ENCODE measurements around the gene SLC4A8.

DNA sequence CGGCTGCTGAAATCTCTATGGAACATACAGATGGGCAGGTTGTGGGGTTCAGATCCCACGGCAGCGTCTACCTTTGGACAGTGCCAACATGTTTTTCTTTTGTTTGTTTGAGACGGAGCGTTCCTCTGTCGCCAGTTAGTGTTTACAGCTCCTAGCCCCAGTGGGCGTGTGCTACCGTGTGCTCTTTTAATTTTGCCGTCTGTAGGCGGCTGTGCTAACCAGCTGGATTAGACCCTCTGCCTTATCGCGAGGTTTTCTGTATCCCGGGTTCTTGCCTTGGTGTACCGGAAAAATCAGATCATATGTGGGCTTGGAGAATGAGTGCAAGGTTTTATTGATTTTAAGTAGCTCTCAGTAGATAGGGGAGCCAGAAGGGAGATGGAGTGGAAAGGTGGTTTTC lies 23.6 kb upstream of the SLC4A8 start:
- TF ChIP-seq YY1 (IDR thresholded peaks at IDR 0.05; ENCODE audit: extremely low read depth, insufficient replicate concordance, low read depth, low read length) (no peak), RAD21 (IDR thresholded peaks at IDR 0.05; ENCODE audit: low read depth) (no peak)

Data from HCT116 (cell line).